Large intestine (tissue), 1 donor: Measurements from ENCODE around the gene F8. TPM values are rescaled to one million over a fixed set of nuclear protein-coding genes. Genes with fewer than 3 reads are reported as not detected.

ENCODE experiments used
- polyA plus RNA-seq: library from polyadenylated mRNA; unstranded; fragments of 120-200 nt; gene quantifications from one replicate; pipeline ENCODE4 v1.2.1, GENCODE V29; 2013

The F8 gene
- polyA plus RNA-seq, 1 donor, result 2.9 TPM

Other genes starting within 250 kb of the F8 start
- 86.4 TPM for gene MPP1, start 217.2 kb downstream of the F8 start, polyA plus RNA-seq
- not detected for gene SMIM9, start 188.1 kb downstream of the F8 start, polyA plus RNA-seq
- 14.7 TPM for gene F8A1, start 136.4 kb downstream of the F8 start, polyA plus RNA-seq
- 94.9 TPM for gene FUNDC2, start 4.1 kb upstream of the F8 start, polyA plus RNA-seq
- 9.1 TPM for gene CMC4, start 48.4 kb upstream of the F8 start, polyA plus RNA-seq
- gene MTCP1, start 48.4 kb upstream of the F8 start, polyA plus RNA-seq, result 15.2 TPM
- gene BRCC3, start 48.8 kb upstream of the F8 start, polyA plus RNA-seq, result 26.0 TPM
- gene VBP1, start 193.7 kb upstream of the F8 start, polyA plus RNA-seq, result 43.9 TPM
- gene RAB39B, start 241.8 kb upstream of the F8 start, polyA plus RNA-seq, result 1.6 TPM